GM12874 (cell line): ENCODE data around the gene MDK.

ENCODE experiments used
- TF ChIP-seq, protein P1 (sequence below): IDR thresholded peaks from 2 replicates; pipeline ENCODE4 v1.5.1; 2011; ENCODE audit warnings: low read depth, mild to moderate bottlenecking, control low read depth, low read length, moderate library complexity; ENCODE audit not compliant: insufficient read depth

Gene MDK

DNA sequence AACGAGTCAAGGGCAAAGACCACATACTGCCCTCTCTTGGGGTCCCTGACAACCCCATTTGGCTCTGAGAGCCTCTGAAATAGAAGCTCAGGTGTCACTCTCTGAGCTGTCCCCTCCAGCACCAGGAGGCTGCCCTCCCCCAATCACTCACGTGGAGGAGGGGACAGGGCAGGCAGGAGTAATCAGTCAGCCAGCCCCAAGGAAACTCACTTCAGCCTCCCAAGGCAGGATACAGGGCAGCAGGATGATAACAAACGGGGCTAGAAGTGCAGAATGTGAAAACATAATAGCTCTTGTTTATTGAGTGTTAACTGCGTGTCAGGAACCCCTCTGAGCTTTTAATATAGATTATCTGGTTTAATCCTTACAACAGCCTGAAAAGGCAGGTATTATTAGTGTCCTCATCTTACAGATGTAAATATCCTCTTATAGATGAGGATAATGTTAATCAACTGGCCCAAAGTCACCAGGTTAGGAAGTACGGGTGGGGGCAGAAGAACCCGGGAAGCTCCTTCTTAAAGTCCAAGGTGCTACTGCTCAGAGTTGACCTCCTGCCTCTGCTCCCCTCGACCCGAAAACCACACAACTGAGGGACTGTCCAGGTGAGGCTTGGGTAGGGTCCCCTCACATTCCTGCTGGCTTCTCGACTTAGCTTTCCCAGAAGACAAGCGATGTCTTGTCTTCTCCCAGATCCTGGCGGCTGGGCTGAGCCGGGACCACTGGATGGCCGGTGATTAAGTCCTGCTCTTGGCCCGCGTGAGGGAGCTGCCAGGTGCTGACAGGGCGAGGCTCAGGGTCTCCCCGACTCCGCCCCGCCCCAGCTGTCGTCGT lies 7.4 kb downstream of the MDK start:
- TF ChIP-seq, protein P1, sequence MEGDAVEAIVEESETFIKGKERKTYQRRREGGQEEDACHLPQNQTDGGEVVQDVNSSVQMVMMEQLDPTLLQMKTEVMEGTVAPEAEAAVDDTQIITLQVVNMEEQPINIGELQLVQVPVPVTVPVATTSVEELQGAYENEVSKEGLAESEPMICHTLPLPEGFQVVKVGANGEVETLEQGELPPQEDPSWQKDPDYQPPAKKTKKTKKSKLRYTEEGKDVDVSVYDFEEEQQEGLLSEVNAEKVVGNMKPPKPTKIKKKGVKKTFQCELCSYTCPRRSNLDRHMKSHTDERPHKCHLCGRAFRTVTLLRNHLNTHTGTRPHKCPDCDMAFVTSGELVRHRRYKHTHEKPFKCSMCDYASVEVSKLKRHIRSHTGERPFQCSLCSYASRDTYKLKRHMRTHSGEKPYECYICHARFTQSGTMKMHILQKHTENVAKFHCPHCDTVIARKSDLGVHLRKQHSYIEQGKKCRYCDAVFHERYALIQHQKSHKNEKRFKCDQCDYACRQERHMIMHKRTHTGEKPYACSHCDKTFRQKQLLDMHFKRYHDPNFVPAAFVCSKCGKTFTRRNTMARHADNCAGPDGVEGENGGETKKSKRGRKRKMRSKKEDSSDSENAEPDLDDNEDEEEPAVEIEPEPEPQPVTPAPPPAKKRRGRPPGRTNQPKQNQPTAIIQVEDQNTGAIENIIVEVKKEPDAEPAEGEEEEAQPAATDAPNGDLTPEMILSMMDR = no peak

DNA sequence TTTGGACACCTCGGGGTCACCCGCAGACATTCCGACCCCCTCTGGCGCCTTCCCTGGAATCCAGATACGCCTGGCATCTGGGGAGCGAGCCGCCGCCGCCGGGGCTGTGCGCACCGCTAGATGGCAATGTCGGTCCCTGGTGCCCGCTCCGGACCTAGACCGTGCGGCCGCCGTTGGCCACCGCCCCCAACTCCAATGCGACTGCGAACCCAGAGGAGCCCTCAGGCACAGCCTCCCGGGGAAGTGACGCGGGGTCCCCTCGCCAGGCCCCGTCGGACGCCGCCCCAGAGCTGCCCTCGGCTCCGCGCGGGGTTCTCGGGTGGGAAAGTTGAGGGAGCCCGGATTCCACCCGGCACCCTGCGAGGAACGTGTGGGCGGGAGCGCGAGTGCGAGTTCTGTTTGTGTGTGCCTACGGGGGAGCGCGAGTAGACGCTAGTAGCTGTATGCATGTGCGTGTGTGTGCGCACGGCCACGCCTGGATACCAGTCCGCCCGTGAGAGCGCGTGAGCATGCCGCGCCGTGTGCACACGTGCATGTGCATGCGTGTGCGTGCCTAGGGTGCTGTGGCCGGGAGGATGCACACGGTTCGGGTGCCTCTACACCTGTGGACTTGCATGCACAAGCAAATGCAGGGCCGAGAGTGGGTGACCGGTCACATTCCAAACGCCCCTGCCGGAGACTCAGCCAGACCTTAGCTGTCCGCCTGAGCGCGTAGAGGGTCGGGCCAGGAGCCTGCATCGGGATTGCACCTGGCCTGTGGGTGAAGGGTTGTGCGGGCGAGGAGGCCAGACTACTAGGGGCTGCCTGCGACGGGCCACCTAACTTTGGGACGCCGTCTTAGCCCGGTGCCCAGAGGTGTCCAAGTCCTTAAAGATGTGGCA lies 8.2 kb downstream of the MDK start:
- TF ChIP-seq, protein P1 = peak; percentile 97

DNA sequence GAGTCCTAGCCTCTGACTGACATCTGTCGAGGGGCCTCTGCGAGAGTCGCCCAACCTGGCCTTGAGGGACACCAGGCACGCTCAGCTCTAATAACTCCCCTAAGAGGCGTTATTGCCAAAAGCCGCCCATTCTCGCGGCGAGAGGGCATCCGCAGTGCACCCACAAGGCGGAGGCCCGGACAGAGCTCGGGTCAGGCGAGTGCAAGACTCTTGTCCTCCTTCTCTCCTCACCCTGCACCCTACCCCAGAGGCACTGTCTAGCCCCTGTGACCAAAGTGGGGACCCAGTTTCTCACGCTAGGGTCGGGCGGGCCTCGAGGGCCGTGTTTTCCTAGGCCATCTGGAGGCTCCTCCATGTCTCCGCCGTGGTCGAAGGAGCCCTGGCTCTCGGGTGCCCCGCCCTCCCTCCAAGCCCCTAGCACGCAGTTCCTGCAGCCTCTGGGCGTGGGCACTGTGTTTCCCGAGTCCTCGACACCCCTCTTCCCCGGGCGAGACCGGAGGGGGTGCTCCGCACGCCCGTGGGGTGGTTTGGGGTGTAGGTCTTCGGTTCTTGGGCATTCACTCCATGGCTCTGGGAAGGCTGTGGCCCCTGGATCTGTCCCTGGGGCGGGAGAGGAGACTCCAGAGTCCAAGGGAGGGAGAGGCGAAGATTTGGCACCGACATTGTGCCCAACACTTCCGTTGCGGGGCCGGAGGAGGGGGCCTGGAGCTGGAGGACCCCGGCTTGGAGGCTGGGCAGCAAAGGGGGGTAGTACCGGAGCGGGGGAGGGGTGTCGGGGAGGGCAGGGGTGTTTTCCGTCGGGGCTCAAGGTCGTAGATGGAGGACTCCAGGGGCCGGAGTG lies 9.1 kb downstream of the MDK start:
- TF ChIP-seq, protein P1 = no peak

DNA sequence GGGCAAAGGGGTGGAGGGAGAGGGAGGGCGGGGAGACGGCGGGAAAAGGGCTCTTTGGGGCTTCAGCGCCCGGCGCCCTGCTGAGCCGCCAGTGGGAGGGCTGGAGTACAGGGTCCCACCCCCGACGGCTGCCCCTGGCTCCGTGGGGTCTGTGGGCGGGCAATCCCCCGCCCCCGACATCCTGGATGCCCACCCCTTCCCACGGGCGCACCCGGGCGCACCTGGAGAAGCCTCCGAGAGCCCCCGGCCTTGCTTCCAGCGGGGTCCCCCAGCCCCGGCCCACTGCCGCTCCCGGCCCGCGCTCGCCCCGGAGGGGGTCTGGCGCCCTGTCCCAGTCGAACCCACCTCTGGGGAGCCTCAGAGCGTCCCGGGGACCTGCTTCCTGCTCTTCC lies 9.7 kb downstream of the MDK start:
- TF ChIP-seq, protein P1 = no peak

DNA sequence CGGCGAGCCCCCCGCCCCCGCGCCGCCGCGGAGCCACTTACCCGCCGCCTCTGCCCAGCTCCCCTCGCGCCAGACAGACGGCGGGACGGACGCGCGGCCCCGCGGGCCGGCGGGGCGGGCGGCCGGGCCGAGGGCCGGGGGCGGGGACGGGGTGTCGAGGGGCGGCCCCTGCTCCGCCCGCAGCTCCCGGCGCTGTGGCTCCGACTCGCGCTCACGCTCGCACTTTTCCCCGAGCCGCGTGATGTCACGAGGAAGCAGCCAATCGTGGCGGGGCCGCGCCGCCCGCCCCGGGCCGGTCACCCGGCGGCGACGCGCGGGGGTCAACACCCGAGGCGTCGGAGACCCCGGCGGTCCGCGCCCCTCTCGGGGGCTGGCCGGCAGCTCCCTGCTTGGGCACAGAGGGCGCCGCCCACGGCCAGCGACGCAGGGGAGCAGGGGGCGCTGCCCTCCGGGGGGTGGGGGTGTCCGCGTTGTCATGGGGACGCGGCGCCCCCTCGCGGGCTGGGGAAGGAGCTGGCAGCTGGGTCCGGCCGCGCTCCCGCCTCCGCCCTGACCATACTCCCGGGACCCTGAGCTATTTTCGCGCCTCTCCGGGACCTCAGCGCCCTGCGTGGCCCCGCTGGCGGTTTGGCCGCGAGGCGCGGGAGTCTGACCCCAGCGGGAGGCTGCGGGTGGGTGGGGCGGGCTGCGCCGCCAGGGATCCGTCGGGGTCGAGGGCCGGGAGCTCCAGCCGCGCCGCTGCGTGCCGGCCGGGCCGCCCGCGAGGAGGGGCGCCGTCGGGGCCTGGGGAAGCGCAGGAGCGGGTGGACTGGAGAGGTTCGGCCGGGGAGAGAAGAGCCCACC lies 10.3 kb downstream of the MDK start, which contains the start of gene CHRM4:
TSS of gene CHRM4 (minus strand) at position 199 of the 843 bp plus-strand sequence. CDS start 5,219 bp downstream, outside the sequence.
- TF ChIP-seq, protein P1 = peak; percentile 58

DNA sequence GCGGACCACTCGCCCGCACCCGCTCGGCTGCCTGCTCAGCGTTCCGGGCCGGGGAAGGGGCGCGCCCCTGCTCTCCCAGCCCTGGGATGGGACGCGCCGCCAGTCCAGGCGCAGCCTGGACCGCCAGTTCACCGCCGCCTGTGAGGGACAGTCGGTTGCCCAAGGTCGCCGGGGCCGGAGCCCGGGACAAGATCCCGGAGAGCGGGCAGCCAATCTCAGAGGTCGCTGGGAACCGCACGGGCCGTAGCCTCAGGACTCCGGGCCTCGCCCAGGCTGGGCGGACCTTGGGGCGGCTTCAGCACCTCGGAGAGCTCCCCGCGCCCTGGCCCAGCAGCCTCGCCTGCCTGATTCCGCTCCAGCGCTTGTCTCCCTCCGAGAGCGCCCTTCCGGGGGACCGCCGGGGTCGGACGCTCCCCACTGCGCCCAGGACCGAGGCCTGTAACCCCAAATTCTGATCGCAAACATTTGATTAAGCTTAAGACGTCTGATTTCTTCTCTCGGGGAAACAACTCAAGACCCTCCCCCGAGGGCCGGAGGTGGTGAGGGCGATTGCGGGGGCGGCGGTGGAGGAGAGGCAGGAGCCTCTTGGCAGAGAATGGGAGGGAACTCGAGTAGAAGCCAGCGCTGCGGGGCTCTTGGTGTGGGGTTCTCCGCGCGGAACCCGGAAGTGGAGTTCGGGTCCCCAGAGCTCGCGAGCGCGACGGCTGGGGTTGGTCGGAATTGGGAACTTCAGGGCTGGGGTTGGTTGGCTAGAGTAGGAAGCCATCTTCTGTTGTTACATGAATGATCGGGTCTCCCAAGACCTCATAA lies 11.2 kb downstream of the MDK start:
- TF ChIP-seq, protein P1 = no peak
